BLaER1 treated with 17β-estradiol and CSF1 and Interleukin-3, amounts not matched to agents 10 nM and 100 nM (cell line): ENCODE measurements around the gene TGFB2.

ENCODE experiments used
- H3K27ac ChIP-seq, 11 experiments: shearing (Covaris generic); formaldehyde crosslinking; 2 replicates each; pipeline ENCODE4 v1.8.1; 2022
- H3K27me3 ChIP-seq, 11 experiments: shearing (Covaris generic); formaldehyde crosslinking; 2 replicates each; pipeline ENCODE4 v1.8.1; 2022
- H3K36me3 ChIP-seq, 11 experiments: shearing (Covaris generic); formaldehyde crosslinking; 2 replicates each; pipeline ENCODE4 v1.8.1; 2022
- H3K4me1 ChIP-seq, 10 experiments: shearing (Covaris generic); formaldehyde crosslinking; 2 replicates each; pipeline ENCODE4 v1.8.1; 2022
- H3K4me2 ChIP-seq, 11 experiments: shearing (Covaris generic); formaldehyde crosslinking; 2 replicates each; pipeline ENCODE4 v1.8.1; 2022
- H3K4me3 ChIP-seq, 10 experiments: shearing (Covaris generic); formaldehyde crosslinking; 2 replicates each; pipeline ENCODE4 v1.8.1; 2022
- H3K9ac ChIP-seq, 11 experiments: shearing (Covaris generic); formaldehyde crosslinking; 2 replicates each; pipeline ENCODE4 v1.8.1; 2022
- H3K9me3 ChIP-seq, 11 experiments: shearing (Covaris generic); formaldehyde crosslinking; replicated peaks in 1 of 11; 2 replicates each; pipeline ENCODE4 v1.8.1; 2022
- H4K20me1 ChIP-seq, 11 experiments: shearing (Covaris generic); formaldehyde crosslinking; 2 replicates each; pipeline ENCODE4 v1.8.1; 2022
- Cebpa-rat ChIP-seq, 11 experiments: shearing (Covaris generic); IDR thresholded peaks; 2 replicates each; pipeline ENCODE4 v1.8.1; 2022

Gene TGFB2

GRCh38 chr1:218345673-218346390, 696 bp downstream of the TGFB2 start:
- peak in 2 of 11 experiments; percentile 23 to 55; a peak in 2 of 22 replicates for TF ChIP-seq Cebpa-rat (IDR thresholded peaks at IDR 0.05)
- H4K20me1 ChIP-seq, result peaks cover 0 to 48% (median 37%) of the 10 kb centered on the region in 11 experiments; a peak in 17 of 22 replicates
- no peaks in the 10 kb centered on the region for H3K36me3 ChIP-seq
- peaks cover 83 to 94% (median 89%) of the 10 kb centered on the region in 11 experiments for H3K27me3 ChIP-seq
- H3K4me1 ChIP-seq, result peaks cover 34 to 43% (median 40%) of the 10 kb centered on the region in 10 experiments
- no peaks in the 10 kb centered on the region for H3K9me3 ChIP-seq
- H3K9ac ChIP-seq, result peak overlapping the region; percentile 39 to 72 (median 53); a peak in 21 of 22 replicates
- H3K4me3 ChIP-seq, result peak overlapping the region; percentile 49 to 69 (median 58)
- peak overlapping the region in 4 of 11 experiments; percentile 8 to 30 (median 30); a peak in 4 of 22 replicates for H3K27ac ChIP-seq
- peak overlapping the region; percentile 83 to 99 (median 91) for H3K4me2 ChIP-seq

GRCh38 chr1:218346391-218347204, 1.5 kb downstream of the TGFB2 start:
- Histone ChIP-seq H3K4me2 (peak overlapping the region; percentile 83 to 99 (median 91)), H3K27me3 (peaks cover 83 to 95% (median 91%) of the 10 kb centered on the region in 11 experiments), H3K9ac (peak overlapping the region in 8 of 11 experiments; percentile 40 to 72 (median 54); a peak in 15 of 22 replicates), H3K4me1 (peaks cover 41 to 50% (median 48%) of the 10 kb centered on the region in 10 experiments), H3K9me3 (no peaks in the 10 kb centered on the region), H3K27ac (no peak overlapping the region; a peak in 1 of 22 replicates), H3K4me3 (peak overlapping the region; percentile 49 to 69 (median 58); a peak in 19 of 20 replicates), H3K36me3 (no peaks in the 10 kb centered on the region), H4K20me1 (peaks cover 0 to 48% (median 37%) of the 10 kb centered on the region in 11 experiments; a peak in 17 of 22 replicates)
- TF ChIP-seq Cebpa-rat (IDR thresholded peaks at IDR 0.05), result no peak

DNA sequence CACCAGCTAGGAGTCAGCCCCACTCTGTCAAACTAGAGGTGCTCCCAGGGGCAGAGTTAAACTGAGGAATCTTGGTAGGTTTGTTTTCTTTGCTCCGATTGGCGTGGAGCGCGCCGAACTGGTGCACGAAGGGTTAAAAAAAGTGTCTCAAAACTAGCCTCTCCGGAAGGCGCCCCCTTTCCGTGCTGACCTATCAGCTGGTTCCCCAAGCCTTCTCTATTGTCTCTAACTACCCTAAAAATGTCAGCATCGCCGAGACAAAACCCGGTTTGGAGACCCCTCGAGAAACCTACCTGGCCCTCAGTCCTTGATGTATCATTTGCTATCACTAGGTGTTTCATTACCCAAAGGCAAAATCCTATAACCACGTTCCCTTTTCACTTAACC, 2.2 kb downstream of the TGFB2 start:
- TF ChIP-seq Cebpa-rat (IDR thresholded peaks at IDR 0.05), result no peak
- peaks cover 0 to 48% (median 37%) of the 10 kb centered on the region in 11 experiments; a peak in 17 of 22 replicates for H4K20me1 ChIP-seq
- H3K36me3 ChIP-seq, result no peaks in the 10 kb centered on the region
- peaks cover 83 to 91% (median 88%) of the 10 kb centered on the region in 11 experiments for H3K27me3 ChIP-seq
- H3K4me2 ChIP-seq, result peak overlapping the region; percentile 83 to 99 (median 91)
- H3K9me3 ChIP-seq, result no peaks in the 10 kb centered on the region
- no peak overlapping the region for H3K27ac ChIP-seq
- H3K9ac ChIP-seq, result peak overlapping the region in 1 of 11 experiments; percentile 34; a peak in 1 of 22 replicates
- H3K4me1 ChIP-seq, result peaks cover 44 to 57% (median 51%) of the 10 kb centered on the region in 10 experiments
- H3K4me3 ChIP-seq, result peak overlapping the region in 6 of 10 experiments; percentile 56 to 69 (median 61); a peak in 10 of 20 replicates

- Histone ChIP-seq H3K9me3 (no peaks in the 10 kb centered on the region), H3K36me3 (no peaks in the 10 kb centered on the region), H3K4me2 (peak overlapping the region in 3 of 11 experiments; percentile 83 to 99 (median 88); a peak in 3 of 22 replicates), H3K4me1 (peaks cover 44 to 63% (median 55%) of the 10 kb centered on the region in 10 experiments), H3K9ac (no peak overlapping the region), H3K4me3 (no peak overlapping the region), H3K27ac (no peak overlapping the region), H3K27me3 (peaks cover 78 to 91% (median 82%) of the 10 kb centered on the region in 11 experiments), H4K20me1 (peaks cover 0 to 48% (median 37%) of the 10 kb centered on the region in 11 experiments; a peak in 17 of 22 replicates)
- no peak for TF ChIP-seq Cebpa-rat (IDR thresholded peaks at IDR 0.05)
Measured at GRCh38 chr1:218347723-218348627, 2.8 kb downstream of the TGFB2 start.

GRCh38 chr1:218348628-218349071, 3.5 kb downstream of the TGFB2 start:
- H4K20me1 ChIP-seq, result peaks cover 0 to 48% (median 37%) of the 10 kb centered on the region in 11 experiments; a peak in 17 of 22 replicates
- H3K27ac ChIP-seq, result no peak overlapping the region
- no peak overlapping the region for H3K4me2 ChIP-seq
- no peak overlapping the region for H3K4me3 ChIP-seq
- peaks cover 71 to 91% (median 75%) of the 10 kb centered on the region in 11 experiments for H3K27me3 ChIP-seq
- no peaks in the 10 kb centered on the region for H3K36me3 ChIP-seq
- no peak for TF ChIP-seq Cebpa-rat (IDR thresholded peaks at IDR 0.05)
- no peaks in the 10 kb centered on the region for H3K9me3 ChIP-seq
- H3K9ac ChIP-seq, result no peak overlapping the region
- peaks cover 44 to 63% (median 55%) of the 10 kb centered on the region in 10 experiments for H3K4me1 ChIP-seq

DNA sequence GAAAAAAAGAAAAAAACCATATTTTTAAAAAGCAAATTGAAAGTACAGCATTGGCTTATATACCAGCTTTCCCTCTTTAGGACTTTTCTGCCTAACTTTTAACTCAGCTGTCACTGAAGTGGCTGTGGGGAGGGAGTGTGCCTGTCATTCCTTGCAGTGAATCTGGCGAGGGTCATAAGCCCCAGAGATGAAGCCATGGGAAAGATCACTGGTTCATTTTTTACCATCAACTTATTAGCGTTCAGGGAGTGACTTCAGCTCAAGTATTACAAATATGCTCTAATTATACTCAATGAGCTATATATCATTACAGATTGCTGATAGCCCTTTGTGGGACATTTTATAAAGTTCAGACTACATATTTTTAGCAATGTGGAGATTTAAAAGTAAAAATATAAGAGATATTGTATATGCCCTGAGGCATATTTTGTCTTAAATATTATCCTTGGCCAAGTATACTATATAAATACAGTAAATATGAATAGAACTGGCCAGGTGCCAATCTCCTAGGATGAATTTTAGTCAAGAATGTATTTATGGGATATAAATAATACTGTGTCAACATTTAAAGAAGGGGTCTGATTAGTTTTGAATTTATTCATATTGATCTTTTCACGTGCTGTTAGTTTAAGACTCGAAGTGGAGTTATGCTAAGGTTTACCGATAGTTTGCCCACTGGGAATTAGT, 4.4 kb downstream of the TGFB2 start:
- H3K4me1 ChIP-seq, result peaks cover 43 to 62% (median 54%) of the 10 kb centered on the region in 10 experiments
- no peaks in the 10 kb centered on the region for H3K36me3 ChIP-seq
- no peak overlapping the region for H3K27ac ChIP-seq
- H4K20me1 ChIP-seq, result peaks cover 0 to 42% (median 37%) of the 10 kb centered on the region in 11 experiments; a peak in 17 of 22 replicates
- no peaks in the 10 kb centered on the region for H3K9me3 ChIP-seq
- TF ChIP-seq Cebpa-rat (IDR thresholded peaks at IDR 0.05), result no peak
- H3K27me3 ChIP-seq, result peaks cover 63 to 91% (median 67%) of the 10 kb centered on the region in 11 experiments
- H3K4me3 ChIP-seq, result no peak overlapping the region; a peak in 2 of 20 replicates
- peak overlapping the region; percentile 50 to 77 (median 66); a peak in 21 of 22 replicates for H3K4me2 ChIP-seq
- no peak overlapping the region for H3K9ac ChIP-seq

GRCh38 chr1:218350035-218350525, 4.9 kb downstream of the TGFB2 start:
- no peak overlapping the region; a peak in 2 of 20 replicates for H3K4me3 ChIP-seq
- H3K27ac ChIP-seq, result no peak overlapping the region
- peaks cover 37 to 57% (median 48%) of the 10 kb centered on the region in 10 experiments for H3K4me1 ChIP-seq
- peaks cover 0 to 36% (median 31%) of the 10 kb centered on the region in 11 experiments; a peak in 17 of 22 replicates for H4K20me1 ChIP-seq
- peak overlapping the region; percentile 50 to 77 (median 66) for H3K4me2 ChIP-seq
- H3K27me3 ChIP-seq, result peaks cover 57 to 91% (median 61%) of the 10 kb centered on the region in 11 experiments
- H3K9ac ChIP-seq, result no peak overlapping the region
- no peaks in the 10 kb centered on the region for H3K36me3 ChIP-seq
- TF ChIP-seq Cebpa-rat (IDR thresholded peaks at IDR 0.05), result no peak
- no peaks in the 10 kb centered on the region for H3K9me3 ChIP-seq
